HG03354 (cell line): ENCODE measurements around the gene NUTM2G.
"Not testable (repeated sequence)": the region's sequence is repeated elsewhere in the genome, so short reads cannot be mapped to it uniquely, and the experiment has no call there.

Source experiments
- ATAC-seq: cut with Tn5 transposase; IDR thresholded peaks from one replicate; pipeline ENCODE4 v1.9.1; 2021; ENCODE audit warnings: mild to moderate bottlenecking; ENCODE audit not compliant: unreplicated experiment, poor library complexity, severe bottlenecking

Gene NUTM2G

DNA sequence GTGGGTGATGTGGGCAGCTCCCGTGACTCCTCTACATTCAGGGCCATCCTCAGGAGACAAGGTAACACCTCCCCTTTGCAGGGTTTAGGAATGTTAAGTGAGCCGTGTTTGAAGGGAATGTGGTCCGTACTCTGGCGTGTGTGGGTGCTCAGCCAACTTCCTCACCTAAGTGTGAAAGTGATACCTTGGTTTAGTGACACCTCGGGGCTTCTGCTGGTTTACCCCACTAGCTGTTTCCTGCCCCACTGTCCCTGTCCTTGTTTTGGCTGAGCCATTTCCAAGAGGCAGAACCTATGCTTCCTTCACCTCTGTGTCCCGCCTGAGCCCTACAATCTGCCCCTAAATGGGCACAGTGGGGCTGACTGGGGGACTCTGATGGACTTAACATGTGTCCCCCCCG, 12.3 kb downstream of the NUTM2G start:
- ATAC-seq: not testable (repeated sequence)

DNA sequence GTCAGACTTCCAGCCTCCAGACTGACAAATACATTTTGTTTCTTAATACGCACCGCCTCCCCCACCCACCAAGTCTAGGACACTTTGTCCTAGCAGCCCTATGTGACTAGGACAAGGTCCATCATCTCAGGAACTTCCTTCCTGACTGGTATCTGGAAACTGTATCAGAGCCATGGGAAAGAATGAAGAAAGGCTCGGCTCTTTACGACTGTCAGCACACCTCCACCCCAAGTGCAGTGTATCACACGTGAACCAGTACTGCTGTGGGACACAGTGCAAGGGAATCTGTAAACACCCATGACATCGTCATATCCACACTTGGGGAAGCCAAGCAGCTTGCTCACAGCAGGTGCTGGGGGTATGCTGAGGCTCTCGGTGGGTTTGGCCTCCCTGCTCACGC, 13.0 kb downstream of the NUTM2G start:
- not testable (repeated sequence) for ATAC-seq

DNA sequence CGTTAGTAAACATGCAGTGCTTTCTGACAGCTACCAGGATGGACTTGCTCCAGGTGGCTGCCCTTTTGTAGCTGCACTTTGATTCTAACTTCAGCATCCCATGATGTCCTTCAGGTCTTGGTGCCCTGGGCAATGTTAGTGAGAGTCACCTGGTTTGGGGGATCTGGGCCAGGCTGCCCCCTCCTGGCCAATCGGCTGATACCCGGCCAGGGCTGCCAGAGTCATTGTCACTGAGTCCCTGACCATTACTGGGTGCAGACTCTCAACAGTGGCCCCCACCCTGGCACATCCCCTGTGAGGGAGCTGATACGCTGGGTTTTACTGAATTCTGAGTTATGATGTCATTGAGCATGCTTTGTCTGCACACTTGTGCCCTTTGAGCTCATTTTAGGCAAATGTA, 13.5 kb downstream of the NUTM2G start:
- not testable (repeated sequence) for ATAC-seq

DNA sequence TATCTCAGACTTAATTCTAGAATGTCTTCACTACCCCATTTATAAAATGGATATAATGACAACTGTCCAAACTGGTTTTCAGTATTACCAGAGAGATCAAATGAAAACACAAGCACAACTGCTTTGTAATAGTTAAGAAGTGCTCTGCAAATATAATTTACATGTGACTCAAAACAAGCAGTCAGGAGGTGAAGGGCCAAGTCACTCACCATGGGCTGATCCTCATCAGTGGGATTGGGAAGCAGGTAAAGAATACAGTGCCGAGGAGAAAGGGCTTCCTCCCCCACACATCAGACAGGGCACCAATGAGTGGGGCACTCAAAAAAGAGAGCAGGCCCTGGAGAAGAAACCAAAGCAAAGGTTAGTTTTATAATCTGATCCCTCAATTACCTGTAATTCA, 20.7 kb downstream of the NUTM2G start:
- ATAC-seq: not testable (repeated sequence)

DNA sequence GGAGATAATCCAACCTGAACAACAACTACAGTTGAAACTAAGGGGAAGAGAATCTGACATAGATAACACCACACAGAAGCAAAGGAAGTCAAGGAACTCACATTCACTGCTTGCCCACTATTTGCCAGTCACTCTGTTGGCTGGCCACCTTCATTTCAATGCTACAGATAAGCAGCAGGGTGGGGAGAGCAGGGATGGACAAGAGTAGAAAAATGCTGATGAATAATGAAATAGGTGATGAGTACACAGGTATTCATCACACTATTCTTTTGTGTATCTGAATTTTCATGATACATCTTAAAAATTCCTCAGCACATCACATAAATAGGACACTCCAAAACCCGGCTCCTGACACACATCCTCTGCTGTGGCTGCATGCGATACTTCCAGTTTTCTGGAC, 21.9 kb downstream of the NUTM2G start:
- not testable (repeated sequence) for ATAC-seq

DNA sequence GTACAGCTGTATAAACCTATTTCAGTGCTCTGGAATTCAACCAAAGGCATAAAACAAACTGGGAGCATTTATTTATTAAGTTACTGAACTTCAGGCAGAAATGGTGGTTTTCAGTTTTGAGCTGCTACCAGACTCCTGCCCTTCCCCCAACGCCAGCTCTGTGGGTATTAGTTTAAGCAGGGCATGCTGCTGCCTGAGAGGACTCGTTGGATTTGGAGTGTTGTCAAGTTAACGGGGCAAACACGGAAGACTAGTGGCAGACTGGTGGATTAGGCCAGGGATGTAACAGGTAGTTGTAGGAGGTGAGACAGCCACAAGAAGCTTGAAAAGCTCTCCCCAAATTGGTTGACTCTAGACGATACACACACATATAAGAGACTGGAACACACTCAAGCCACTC, 38.9 kb downstream of the NUTM2G start:
- ATAC-seq: not testable (repeated sequence)

DNA sequence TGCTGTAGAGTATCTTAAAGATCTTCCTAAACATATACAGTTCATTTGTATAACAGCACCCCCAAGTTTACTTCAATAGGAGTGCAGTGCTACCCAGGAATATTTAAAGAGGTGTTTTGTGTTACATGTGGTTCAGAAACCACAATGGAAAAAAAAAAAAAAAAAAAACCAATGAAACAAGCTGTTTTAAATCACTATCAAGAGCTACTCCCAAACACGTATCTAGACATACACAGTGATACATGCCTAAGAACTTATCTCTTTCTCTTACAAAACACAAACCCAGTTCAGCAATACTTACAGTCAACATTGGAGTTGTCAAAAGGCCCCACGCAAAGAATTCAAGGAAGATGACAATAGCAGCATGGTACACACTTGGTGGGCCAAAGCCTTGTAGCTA, 43.9 kb downstream of the NUTM2G start:
- not testable (repeated sequence) for ATAC-seq

DNA sequence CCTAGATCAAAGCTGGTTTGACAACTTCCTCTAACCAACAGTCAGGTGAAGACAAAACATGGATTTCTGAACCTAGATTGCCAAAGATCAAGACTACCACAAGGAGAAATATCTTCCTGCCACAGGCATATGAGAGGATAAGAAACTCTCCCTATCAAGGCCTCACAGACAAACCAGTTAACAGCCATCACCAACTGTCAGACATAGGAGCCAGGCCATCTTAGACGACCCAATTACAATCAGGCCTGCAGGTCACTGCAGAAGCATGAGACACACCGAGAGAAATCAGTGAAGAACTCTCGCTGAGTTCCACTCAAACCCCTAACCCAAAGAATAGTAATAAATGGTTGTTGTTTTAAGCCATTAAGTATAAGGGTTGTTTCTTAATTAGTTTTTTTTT, 45.4 kb downstream of the NUTM2G start:
- ATAC-seq: not testable (repeated sequence)

DNA sequence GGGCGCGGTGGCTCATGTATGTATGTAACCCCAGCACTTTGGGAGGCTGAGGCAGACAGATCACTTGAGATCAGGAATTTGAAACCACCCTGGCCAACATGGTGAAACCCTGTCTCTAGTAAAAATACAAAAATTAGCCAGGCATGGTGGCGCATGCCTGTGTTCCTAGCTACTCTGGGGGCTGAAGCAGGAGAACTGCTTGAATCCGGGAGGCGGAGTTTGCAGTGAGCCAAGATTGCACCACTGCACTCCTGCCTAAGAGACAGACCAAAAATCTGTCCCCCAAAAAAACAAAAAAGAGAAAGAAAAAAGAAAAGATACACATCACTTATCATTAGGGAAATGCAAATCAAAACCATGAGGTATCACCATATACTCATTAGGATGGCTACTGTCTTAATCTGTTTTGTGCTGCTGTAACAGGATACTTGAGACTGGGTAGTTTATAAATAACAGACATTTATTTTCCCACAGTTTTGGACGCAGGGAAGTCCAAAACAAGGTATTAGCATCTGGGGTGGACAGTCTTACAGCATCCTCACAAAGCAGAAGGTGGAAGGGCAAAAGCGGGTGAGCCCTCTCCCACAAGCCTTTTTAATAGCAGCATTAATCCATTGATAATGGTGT, 55.0 kb downstream of the NUTM2G start:
- ATAC-seq: not testable (repeated sequence)

DNA sequence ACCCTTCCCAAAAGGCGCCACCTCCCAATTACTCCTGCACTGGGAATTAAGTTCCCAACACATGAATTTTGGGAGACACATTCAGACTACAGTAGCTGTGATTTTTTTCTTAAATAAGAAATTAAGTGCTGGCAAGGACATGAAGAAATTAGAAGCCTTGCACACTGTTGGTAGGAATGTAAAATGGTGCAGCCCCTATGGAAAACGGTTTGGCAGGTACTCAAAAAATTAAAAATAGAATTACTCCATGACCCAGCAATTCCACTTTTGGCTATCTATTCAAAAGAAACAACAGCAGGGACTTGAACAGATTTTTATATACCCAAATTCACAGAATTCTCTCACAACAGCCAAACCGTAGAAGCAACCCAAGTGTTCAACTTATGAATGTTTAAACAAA, 55.5 kb downstream of the NUTM2G start:
- ATAC-seq: not testable (repeated sequence)

DNA sequence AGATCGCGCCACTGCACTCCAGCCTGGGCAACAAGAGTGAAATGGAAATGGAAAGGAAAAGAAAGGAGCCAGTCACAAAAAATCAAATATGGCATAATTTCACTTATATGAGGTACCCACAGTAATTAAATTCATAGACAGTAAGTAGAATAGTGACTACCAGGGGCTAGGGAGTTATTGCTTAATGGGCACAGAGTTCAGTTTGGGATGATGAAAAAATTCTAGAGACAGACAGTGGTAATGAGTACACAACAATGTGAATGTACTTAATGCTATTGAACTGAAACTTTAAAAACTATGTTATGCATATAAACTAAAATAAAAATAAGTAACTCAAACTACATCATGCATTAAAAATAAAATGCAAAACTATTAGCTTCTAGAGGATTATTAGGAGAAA, 56.2 kb downstream of the NUTM2G start:
- ATAC-seq: not testable (repeated sequence)
